ENCODE data around the gene TTC29.

- TF ChIP-seq EZH2 (IDR thresholded peaks at IDR 0.05; ENCODE audit: low read length, missing control alignments) (no peak), CTCF (conservative IDR thresholded peaks at IDR 0.05 in 1 of 2, IDR thresholded peaks at IDR 0.05 in 1 of 2; ENCODE audit: low read depth in 1 of 2, low read length in 2 of 2) (no peak)
Measured at GRCh38 chr4:146835096-146835495, 110.6 kb downstream of the TTC29 start.

Measured in fibroblast of lung (primary cell).